GM18909 (cell line): ENCODE measurements around the gene OTX1.

Experiments used
- ATAC-seq: cut with Tn5 transposase; IDR thresholded peaks from one replicate; pipeline ENCODE4 v1.9.1; 2021; ENCODE audit warnings: mild to moderate bottlenecking; ENCODE audit not compliant: unreplicated experiment, poor library complexity

Gene OTX1

GRCh38 chr2:63046552-63046951 lies 4.1 kb upstream of the OTX1 start:
- ATAC-seq = no peak

- no peak for ATAC-seq
These were observed 3.7 kb upstream of the OTX1 start for GRCh38 chr2:63046961-63047320.

GRCh38 chr2:63047321-63048279 lies 3.0 kb upstream of the OTX1 start:
- ATAC-seq = no peak

GRCh38 chr2:63048367-63049171 lies 2.1 kb upstream of the OTX1 start:
- ATAC-seq = no peak

- ATAC-seq = no peak
These were observed 1.2 kb upstream of the OTX1 start for GRCh38 chr2:63049211-63049969.

- peak; percentile 28 for ATAC-seq
These were observed 678 bp upstream of the OTX1 start for GRCh38 chr2:63049970-63050333.

GRCh38 chr2:63051042-63051794 lies 588 bp downstream of the OTX1 start:
- no peak for ATAC-seq

GRCh38 chr2:63051795-63052333 lies 1.2 kb downstream of the OTX1 start:
- ATAC-seq = no peak

GRCh38 chr2:63052411-63053080 lies 1.9 kb downstream of the OTX1 start:
- ATAC-seq = no peak

GRCh38 chr2:63053081-63053888 lies 2.7 kb downstream of the OTX1 start:
- no peak for ATAC-seq

GRCh38 chr2:63053889-63054602 lies 3.4 kb downstream of the OTX1 start:
- ATAC-seq = no peak

- no peak for ATAC-seq
These were observed 4.2 kb downstream of the OTX1 start for GRCh38 chr2:63054841-63055225.

- no peak for ATAC-seq
These were observed 4.8 kb downstream of the OTX1 start for GRCh38 chr2:63055226-63056106.

- ATAC-seq = peak; percentile 39
These were observed 5.7 kb downstream of the OTX1 start for GRCh38 chr2:63056107-63057050.

- ATAC-seq = no peak
These were observed 6.9 kb downstream of the OTX1 start for GRCh38 chr2:63057249-63058143.
